HG02623 (cell line): ENCODE results near the gene FBN1.

Experiments used
- ATAC-seq: cut with Tn5 transposase; IDR thresholded peaks from one replicate; pipeline ENCODE4 v1.9.1; 2021; ENCODE audit warnings: moderate library complexity; ENCODE audit not compliant: unreplicated experiment

FBN1 gene

DNA sequence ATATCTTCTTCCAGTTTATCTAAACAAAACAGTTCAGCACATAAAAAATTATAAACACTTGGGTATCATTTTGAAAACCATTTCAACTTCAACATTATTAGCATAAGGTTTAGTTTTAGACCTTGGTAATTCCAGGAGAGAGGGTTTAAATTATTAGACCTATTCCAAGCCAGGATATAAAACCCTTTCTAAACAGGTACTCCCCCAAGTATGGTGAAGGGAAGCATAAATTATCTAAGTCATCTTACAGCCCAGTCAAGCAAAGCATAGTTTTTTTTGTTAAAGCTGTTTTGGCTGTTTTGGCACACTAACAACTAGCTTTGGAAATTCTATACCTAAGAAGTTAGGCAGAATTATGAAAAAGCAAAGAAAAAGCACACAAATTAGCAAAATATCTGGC lies 87.3 kb downstream of the FBN1 start:
- no peak for ATAC-seq

DNA sequence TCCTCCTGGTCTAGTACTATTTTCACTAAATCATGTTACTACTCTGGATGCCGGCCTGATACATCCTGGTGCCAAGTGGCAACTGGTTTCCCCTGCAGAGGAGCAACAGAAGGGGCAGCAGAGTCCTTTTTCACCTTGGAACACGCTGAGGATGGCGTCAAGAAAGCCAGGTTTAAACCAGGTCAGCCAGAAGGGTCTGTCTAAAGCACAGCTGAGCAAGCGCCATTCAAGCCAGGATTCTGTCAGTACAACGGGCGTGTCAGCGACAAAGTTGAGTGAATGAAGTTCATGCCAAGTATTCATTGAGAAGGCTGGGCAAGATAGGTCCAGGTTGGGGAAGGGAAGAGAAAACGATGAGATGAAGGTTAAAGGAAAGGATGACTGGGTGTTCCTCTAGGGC lies 88.2 kb downstream of the FBN1 start:
- ATAC-seq, result no peak

DNA sequence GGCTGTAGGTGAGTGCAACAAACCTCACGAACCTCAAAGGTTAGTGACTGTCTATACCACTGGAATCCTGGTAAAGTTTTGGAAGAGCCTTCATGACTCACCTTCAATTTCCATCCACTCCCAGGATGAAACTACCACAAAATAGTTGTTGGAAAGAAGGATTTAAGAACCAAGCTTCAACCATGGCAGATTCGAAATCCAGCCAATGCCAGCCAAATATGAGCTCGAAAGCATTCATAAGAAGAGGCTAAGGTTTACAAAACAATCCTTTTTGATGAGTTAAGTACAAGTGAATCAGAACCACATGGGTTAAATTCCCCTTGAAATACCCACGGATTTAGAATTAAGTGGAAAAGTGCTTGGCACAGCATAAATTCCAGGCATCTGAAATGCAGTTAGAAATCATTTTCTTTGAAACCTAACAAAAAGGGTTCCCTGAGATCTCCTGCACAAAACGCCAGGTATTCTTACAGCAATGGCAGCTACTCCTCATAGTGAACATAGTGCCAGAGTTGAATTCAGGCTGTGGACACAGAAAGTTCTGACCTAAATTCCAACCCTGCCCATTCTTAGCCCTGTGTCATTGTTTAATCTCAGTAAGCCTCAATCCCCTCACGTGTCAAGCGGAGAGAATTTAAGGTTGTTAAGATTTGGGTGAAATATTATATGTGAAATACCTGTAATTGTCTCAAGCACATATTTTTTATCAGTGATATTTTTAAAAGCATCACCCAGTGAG lies 89.2 kb downstream of the FBN1 start:
- no peak for ATAC-seq

DNA sequence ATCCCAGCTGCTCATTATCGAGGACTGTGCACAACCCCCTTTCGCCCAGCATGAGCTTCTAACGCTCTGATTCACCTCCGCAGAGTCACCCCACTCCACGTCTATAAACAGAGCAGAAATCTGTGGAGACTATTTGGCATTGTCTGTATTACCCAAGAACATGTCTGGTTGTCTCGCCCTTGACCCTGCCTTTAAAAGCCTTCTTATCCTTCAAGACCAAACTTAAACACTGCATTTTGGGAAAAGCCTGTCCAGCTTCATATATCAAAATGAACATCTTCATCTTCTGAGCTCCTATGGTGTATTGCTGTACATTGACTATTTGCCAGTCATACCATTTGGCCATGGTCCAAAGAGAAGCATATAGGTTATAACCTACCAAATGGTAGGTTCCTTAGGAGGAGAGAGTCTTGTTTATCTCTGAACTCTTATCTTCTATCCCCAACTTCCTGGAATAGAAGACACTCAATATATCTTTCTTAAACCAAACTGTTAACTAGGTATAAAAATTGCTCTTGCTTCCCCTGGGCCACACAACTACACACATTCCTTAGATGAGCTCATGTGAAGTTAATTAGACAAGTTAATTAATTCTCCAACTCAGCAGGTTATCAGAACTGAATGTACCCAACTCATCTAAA lies 90.1 kb downstream of the FBN1 start:
- ATAC-seq, result no peak

DNA sequence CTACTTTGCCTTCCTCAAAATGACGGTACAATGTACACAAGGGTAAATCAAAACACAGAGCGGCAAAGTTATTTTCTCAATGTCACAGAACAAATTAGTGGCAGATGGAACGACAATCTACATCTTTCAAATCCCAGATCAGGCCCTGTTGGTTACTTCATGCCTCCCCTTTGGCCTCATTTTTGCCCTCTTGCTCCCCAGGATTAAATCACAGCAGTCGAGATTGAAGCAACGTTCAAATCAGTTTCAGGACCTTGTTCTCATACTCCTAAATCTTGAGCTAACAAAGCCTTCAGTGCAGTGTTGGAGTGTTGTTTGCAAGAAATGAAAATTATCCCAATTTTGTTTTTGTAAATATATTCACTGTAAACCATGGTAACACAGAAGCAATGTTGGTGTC lies 91.4 kb downstream of the FBN1 start:
- ATAC-seq, result no peak

DNA sequence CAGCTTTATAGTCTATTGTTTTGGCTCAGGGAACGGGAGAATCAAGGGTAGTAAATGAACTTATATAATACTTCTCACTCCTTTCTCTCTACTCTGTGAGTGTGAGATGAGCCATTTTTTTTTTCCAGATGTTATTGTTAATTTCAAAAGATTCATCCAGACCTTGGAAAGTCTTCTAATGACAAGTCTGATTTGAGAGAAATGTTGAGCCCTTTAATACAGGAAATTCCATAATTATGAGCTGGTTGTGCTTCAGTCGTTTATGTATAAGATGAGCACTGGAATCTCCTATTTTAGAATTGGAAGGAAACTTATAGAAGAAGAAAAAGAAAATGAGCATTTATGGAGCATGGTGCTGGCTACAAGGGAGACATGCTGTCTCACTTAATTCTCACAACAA lies 92.0 kb downstream of the FBN1 start:
- ATAC-seq, result no peak

DNA sequence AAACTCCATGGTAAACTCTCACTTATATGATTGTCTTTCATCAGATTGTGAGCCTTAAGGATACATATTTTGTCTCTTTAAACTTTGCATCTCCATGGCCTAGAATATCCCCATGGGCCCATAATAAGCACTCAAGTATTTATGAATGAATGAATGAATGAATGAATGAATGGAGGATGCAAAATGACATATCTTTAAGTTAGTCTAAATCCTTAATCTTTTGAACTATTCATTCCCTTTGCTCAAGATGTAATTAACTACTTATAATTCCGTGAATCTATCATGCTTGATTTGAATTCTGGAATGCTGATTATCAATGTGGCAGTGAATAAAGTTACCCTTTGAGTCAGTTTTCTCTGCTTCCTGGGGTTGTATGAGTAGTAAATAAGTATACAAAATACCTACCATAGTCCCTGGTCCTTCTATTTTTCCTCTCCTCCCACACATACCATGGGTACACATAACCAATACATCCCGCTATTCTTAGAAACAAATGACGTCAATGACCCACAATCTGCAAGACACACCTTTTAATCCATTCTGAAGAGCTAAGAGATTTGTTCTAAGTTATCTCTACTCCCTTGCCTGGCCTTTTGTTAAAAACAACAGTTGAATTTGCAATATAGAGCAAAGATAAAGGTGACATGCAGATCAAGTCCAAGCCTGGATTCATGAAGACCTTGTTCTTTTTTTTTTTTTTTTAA lies 94.5 kb downstream of the FBN1 start:
- no peak for ATAC-seq

DNA sequence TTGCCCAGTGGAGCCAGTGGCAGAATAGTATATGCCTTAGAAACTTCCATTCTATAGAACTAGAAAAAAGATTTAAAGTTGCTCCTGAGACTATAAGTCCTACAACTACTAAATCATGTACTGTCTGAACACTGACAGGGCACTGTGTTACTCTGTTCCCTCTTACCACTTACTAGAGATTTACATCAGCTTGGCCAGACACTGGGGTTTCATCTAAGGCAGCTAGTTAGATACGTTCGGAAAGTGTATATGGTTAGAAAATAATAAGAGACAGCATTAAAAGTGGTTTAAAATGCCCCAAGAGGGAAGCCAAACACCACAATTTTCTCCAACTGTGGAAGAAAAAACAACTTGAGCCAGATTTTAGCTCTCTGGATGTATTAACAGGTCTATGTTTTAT lies 97.1 kb downstream of the FBN1 start:
- no peak for ATAC-seq

DNA sequence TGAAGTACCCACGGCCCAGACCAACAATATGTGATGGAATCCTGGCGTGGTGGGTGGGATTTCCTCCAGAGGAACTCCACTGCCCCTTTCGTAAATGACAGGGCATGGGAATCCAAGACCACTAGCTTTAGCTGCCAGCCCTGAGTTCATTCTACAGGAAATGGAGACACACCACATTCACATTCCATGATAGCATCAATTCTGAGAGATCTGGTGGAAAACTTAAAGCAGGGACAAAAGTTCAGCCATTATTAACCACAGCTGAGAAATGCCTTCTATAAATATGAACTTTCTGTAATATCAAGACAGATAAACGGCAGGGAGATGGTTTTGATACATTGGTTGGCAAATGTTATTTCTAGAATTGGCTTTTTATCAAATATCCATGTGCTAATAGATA lies 98.2 kb downstream of the FBN1 start:
- ATAC-seq, result no peak

DNA sequence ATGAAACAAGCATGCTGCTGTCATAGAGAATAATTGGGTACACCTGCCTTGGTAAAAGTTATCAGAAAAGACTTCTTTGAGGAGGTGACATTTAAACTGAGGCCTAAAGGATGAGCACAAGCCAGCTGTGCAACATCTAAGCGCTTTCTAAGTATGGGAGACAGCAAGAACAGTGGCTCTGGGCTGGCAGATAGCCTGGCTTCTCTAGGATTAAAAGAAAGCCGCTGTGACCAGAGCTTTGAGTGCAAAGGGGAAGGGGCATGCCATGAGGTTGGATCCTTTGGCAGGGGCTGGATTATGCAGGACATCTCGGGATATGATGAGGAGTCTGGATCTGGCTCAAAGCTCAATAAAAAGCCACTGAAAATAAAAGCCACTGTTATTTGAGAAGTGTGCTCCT lies 99.2 kb downstream of the FBN1 start:
- no peak for ATAC-seq

DNA sequence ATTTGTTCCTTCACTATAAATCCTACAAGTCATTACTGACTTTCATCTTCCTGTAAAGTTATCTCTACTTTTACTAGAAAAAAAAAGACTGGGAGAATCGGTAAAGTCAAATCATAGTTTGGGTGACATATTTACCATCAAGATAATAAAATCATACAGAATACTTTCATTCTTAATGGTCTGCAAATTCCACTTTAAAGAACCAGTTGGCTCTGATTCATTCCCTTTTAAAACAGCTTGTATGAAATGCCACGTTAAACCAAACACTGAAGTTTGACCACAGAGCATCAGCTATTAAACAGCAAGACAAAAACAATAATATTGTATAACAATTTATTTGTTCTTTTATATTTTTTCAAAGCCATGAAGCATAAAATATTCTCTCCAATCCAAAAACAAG lies 100.7 kb downstream of the FBN1 start:
- no peak for ATAC-seq

DNA sequence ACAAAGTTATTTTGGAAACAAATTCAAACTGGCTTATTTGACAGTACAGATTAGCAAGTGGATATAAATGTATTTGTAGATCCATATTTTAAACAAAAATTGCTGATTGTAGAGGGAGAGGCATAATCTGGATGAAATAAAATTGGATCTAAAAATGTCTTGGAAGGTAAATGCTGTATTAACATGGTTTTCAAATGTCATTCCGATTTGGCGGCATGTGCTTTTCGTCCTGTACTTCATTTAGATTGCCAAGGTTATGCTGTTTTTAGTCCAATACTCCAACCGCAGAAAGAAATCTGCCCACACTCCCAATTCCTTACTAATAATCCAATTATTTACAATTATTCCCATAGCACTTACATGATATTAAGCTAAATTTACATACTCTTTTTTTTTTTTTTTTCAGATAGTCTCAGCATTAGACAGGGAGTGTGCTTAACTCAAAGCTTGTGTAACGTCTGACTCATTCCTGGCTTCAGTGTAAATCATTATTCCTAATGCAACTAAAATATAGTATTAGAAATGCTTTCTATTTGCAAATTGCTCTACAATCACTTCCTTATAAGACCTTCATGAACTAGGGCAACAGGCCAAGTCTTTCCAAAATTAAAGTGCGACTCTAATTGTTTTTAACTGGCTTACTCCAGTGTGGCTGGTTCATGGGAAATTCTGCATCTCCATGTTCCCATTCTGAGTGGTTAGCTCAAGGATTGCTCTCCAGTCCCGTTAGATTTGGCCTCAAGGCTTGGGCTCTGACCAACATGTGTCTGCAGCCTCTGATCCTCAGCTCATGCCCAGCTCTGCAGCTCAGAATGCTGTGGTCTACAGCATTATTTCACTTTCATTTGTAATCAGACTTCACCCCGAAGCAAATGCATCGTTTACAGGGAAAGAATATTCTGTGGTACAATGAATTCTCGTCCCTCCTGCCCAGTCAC lies 103.9 kb downstream of the FBN1 start:
- ATAC-seq, result peak; percentile 73

DNA sequence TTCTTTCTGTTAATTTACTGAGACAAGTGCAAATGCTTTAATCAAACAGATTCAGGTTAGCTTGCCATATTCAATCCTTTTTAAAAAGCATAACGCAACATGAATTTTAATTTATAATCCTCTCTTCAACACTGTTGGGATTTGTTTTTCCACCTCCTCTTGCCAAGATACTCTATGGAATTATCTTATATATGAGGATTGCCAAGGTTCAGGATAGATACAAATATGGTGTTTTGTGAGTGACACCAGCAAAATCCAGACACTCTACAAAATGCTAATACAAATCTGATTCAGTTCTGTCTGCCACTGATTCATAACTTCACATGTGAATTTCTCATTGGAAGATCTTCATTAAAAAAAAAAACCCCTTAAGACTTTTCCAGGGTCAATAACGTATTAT lies 104.8 kb downstream of the FBN1 start:
- no peak for ATAC-seq

DNA sequence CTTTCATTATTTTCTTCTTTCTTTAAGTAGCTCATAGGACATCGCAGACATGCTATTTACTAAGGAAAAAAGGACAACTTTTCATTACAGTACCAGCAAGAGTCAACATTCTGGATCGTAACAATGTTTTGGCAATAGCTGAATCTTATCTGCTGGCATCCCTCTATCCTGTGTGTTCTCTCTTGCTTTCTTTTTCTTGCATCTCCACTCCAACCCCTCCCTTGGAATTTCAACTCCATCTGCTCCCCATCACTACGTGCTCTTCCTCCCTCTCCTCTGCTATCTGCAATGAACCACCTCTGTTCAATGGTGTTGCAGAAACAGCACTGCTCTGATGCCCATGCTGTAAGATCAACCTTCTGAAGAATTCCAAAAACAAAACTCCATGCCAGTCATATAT lies 106.6 kb downstream of the FBN1 start:
- no peak for ATAC-seq

DNA sequence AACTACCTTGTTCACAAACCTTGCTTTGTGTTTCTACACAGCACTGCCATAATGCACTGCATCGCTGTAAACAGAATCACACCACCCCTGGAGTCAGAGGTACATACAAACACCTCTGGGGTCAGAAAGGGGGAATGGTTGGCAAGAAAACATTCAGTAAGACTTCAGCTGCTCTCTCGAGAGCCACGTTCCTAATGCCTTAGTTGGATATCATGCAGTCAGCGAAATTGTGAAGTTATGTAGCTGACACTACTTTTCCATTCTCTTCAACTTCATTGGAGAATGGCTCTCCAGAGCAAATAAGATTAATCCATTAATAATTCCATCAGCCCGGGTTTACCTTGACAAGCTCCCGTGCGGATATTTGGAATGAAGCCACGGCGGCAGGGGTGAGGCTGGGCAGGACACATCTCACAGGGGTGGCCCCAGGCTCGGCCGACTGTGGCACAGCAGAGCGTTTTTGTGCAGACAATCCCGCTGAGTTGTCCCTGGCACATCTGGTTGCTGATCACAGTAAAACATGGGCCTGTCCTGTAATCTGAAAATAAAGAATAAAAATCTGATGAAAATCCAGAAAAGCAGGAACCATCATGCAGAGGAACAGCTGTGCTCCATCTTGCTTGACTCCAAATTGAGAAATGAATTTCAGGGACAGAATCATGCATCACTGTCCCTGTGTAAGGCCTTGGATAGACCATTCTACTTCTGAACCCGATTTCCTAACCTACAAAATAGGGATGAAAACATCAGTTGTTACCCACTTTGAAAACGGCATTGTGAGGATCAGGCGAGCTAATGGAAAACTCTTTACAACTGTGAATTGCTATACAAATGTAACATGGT lies 108.0 kb downstream of the FBN1 start:
- ATAC-seq, result no peak

DNA sequence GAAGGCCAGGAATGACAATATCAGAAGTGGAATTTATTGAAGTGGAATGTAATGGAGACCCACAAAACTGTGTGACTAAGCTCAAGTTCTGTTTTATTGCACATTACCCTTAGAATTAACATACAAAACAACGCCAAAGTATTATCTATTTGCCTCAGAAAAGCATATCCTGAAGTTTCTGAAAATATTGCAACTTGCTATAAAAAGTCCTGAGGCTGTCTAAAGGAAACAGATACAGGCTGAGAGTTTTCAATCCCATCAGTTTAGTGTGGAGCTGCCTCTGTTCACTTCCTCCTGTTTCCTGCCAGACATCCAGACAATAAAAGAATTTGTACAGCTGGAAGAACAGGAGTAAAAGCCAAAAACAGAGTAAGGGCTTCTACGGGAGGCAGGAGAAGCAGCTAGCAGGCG lies 108.8 kb downstream of the FBN1 start:
- no peak for ATAC-seq

DNA sequence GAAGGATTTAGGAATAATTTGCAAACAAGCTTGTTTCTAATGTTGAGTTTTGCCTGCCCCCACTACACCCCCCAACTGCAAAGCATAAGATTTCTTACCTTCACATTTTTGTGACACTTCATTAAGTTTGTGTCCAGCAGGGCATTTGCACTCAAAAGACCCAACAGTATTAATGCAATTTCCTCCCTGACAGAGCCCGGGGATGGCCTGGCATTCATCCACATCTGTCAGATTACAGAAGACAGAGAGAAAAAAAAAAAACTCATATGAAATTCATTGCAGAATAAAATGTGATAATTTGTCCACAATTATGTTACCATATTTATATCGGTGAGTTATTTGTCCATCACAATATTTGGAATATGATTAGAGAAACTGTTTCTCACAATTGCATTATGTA lies 111.5 kb downstream of the FBN1 start:
- ATAC-seq, result no peak

DNA sequence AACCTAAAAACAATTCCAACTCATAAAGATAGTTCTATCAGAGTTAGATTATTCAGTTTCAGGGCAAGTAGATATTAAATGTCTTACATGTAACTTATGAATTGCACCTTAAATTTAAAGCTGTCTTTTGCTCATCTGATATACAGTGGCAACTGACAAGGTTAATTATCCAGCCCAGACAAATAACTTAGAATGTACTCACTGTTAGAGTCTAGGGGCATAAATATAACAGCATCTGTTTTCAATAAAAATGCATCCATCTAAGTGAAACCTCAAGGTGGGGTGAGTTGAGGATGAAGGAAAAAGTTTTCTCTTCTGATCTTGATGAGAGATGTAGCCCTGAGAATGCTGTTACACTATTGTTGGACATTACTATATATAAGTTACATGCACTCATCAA lies 112.6 kb downstream of the FBN1 start:
- no peak for ATAC-seq

DNA sequence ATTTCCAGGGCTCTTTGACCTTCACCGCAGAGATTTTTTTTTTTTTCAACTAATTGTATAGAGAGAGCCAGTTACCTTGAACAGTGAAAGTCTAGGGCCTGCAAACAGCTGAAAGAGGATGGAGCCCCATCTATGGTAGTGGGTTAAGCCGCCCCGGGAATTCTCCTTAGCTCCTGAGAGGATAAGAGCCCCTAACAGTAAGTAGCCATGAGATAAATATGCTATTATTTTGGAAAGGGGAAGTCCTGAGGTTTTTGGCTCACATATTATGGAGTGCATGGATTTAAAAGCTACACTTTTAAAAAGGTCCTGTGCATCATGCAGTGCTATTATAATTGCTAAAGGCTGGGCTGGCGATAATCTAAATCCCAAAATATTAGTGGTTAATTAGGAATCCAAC lies 115.0 kb downstream of the FBN1 start:
- no peak for ATAC-seq

DNA sequence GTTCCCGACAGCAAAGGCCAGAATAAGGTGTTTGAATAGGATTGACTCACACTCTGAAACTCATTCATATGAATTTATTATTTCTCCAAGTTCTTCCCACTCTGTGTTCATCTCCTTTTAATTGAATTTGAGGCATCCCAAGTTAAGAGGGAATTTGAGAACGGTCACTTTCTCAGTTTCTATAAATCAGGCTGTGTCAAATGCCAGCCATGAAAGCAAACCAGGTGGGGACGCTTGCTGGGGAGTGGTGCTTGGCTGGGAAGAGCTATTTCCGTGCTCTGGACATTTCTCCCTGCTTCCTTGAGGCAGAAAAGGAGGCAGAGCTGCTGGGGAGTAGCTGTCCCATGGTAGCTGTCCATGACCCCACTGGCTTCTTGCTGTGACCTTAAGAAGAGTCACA lies 116.6 kb downstream of the FBN1 start:
- no peak for ATAC-seq
